Left cardiac atrium (tissue), 4 donors: ENCODE data around the gene CTSD. TPM values are rescaled to one million over a fixed set of nuclear protein-coding genes. Genes with fewer than 3 reads are reported as not detected.

Source experiments
- ATAC-seq, 2 donors: fragments of 200-7000 bp; cut with Tn5 transposase; one replicate each; pipeline ENCODE4 v1.9.1; 2020; ENCODE audit warnings: mild to moderate bottlenecking in 2 of 2, moderate library complexity in 2 of 2
- DNase-seq: peaks from one replicate; pipeline ENCODE4 v3.0.0-alpha.2; 2020
- intact Hi-C, 2 donors: fragments of 100-400 bp; cut with DNase I; formaldehyde crosslinking; loops; one replicate each; pipeline versions ENCODE4 v1.14.1 to v1.15.1; 2022 to 2023
- total RNA-seq, 2 donors: library from RNA; stranded (reverse); fragmentation: NEBNext Ultra II Directional; extraction: Animal tissue kit (Norgen Biotek cat#: 25700); gene quantifications; one replicate each; pipeline ENCODE4 v1.2.1, GENCODE V29; 2021
- donor health status: DM: no; HTN: yes; CAD: no.
- donor health status: DM: no; HTN: yes; CAD: no; lungs with severe emphysema.
- donor health status: DM: yes; HTN: yes; CAD: no.
- donor health status: Dilated cardiomyopathy.

The CTSD gene
- total RNA-seq, 2 donors from 2014 or later, result 635 to 667 TPM

GRCh38 chr11:1737080-1737757 lies 26.5 kb downstream of the CTSD start:
- no peak for ATAC-seq
- intact Hi-C loops, result no loop called here
- DNase-seq, result no peak

GRCh38 chr11:1736447-1736992 lies 27.2 kb downstream of the CTSD start:
- no peak for ATAC-seq
- no peak for DNase-seq
- intact Hi-C loops, result no loop called here

GRCh38 chr11:1735271-1735670 lies 28.5 kb downstream of the CTSD start:
- DNase-seq, result no peak
- ATAC-seq, result no peak
- intact Hi-C loops, result no loop called here

- DNase-seq, result no peak
- intact Hi-C loops, result no loop called here
- peak in 1 of 2 donors; percentile 46 for ATAC-seq
Measured at GRCh38 chr11:1734641-1735081, 29.1 kb downstream of the CTSD start.

- DNase-seq, result no peak
- intact Hi-C loops, result no loop called here
- ATAC-seq, result no peak
Measured at GRCh38 chr11:1733716-1734640, 29.7 kb downstream of the CTSD start.

GRCh38 chr11:1733009-1733715 lies 30.6 kb downstream of the CTSD start:
- ATAC-seq (no peak), DNase-seq (no peak)
- intact Hi-C loops, result no loop called here

- no peak for DNase-seq
- no peak for ATAC-seq
- intact Hi-C loops, result no loop called here
Measured at GRCh38 chr11:1732418-1733008, 31.2 kb downstream of the CTSD start.

GRCh38 chr11:1731451-1732059 lies 32.2 kb downstream of the CTSD start:
- DNase-seq, result no peak
- ATAC-seq, result no peak
- intact Hi-C loops, result no loop called here

GRCh38 chr11:1730059-1730629 lies 33.6 kb downstream of the CTSD start:
- ATAC-seq (no peak), DNase-seq (no peak)
- intact Hi-C loops, result no loop called here

GRCh38 chr11:1729692-1730011 lies 34.1 kb downstream of the CTSD start:
- DNase-seq (no peak), ATAC-seq (no peak)
- intact Hi-C loops, result no loop called here

- ATAC-seq (no peak), DNase-seq (no peak)
- intact Hi-C loops, result no loop called here
Measured at GRCh38 chr11:1728931-1729691, 34.6 kb downstream of the CTSD start.

- DNase-seq (no peak), ATAC-seq (no peak)
- intact Hi-C loops, result no loop called here
Measured at GRCh38 chr11:1728301-1728700, 35.4 kb downstream of the CTSD start.

- no peak for ATAC-seq
- intact Hi-C loops, result no loop called here
- DNase-seq, result no peak
Measured at GRCh38 chr11:1727861-1728260, 35.9 kb downstream of the CTSD start.

GRCh38 chr11:1727096-1727690 lies 36.5 kb downstream of the CTSD start:
- no peak for DNase-seq
- ATAC-seq, result no peak
- intact Hi-C loops, result no loop called here

- ATAC-seq (no peak), DNase-seq (no peak)
- intact Hi-C loops, result loop anchor here in 1 of 2 donors (5.0 kb wide), 1 partner anchor 93 kb away; no protein-coding TSS in a partner anchor
Measured at GRCh38 chr11:1719781-1720180, 43.9 kb downstream of the CTSD start.

- intact Hi-C loops, result no loop called here
- ATAC-seq (no peak), DNase-seq (no peak)
Measured at GRCh38 chr11:1718326-1718725, 45.4 kb downstream of the CTSD start.

- no peak for DNase-seq
- intact Hi-C loops, result no loop called here
Measured at GRCh38 chr11:1717745-1718144, 46.0 kb downstream of the CTSD start.

More at GRCh38 chr11:1717745-1718144, 46.0 kb downstream of the CTSD start:
- ATAC-seq, result peak in 1 of 2 donors; percentile 77
